ENCODE data around the gene ZFYVE28. TPM values are rescaled to one million over a fixed set of nuclear protein-coding genes. Genes with fewer than 3 reads are reported as not detected.

ZFYVE28 gene
- total and polyA plus RNA-seq, 2 donors from 2014 or later: 8.0 to 18.9 TPM

- intact Hi-C loops (cut with DNase I): no loop called here
- H3K27ac ChIP-seq (ENCODE audit: low read depth in 2 of 2, low read length in 2 of 2): no peak overlapping the region
- TF ChIP-seq, protein P1, sequence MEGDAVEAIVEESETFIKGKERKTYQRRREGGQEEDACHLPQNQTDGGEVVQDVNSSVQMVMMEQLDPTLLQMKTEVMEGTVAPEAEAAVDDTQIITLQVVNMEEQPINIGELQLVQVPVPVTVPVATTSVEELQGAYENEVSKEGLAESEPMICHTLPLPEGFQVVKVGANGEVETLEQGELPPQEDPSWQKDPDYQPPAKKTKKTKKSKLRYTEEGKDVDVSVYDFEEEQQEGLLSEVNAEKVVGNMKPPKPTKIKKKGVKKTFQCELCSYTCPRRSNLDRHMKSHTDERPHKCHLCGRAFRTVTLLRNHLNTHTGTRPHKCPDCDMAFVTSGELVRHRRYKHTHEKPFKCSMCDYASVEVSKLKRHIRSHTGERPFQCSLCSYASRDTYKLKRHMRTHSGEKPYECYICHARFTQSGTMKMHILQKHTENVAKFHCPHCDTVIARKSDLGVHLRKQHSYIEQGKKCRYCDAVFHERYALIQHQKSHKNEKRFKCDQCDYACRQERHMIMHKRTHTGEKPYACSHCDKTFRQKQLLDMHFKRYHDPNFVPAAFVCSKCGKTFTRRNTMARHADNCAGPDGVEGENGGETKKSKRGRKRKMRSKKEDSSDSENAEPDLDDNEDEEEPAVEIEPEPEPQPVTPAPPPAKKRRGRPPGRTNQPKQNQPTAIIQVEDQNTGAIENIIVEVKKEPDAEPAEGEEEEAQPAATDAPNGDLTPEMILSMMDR (IDR thresholded peaks at IDR 0.05; ENCODE audit: borderline replicate concordance, extremely low read depth, insufficient read depth): no peak
- no peaks in the 10 kb centered on the region for H3K4me1 ChIP-seq (ENCODE audit: control insufficient read depth in 2 of 3, insufficient read depth in 2 of 3, low read depth in 1 of 3, low read length in 3 of 3)
- H3K4me3 ChIP-seq (ENCODE audit: low read length in 3 of 3): no peak overlapping the region
- DNase-seq: peak in 1 of 5 donors; percentile 59
- H3K9ac ChIP-seq (ENCODE audit: low read length in 3 of 3): no peak overlapping the region
- H3K9me3 ChIP-seq (ENCODE audit: control insufficient read depth in 2 of 3, insufficient read depth in 1 of 3, low read length in 3 of 3): no peaks in the 10 kb centered on the region
- H3K36me3 ChIP-seq (ENCODE audit: control insufficient read depth in 2 of 3, insufficient read depth in 3 of 3, low read length in 3 of 3): no peaks in the 10 kb centered on the region
- FAIRE-seq: no peak
- H3K27me3 ChIP-seq (ENCODE audit: control insufficient read depth, insufficient read depth, low read length): no peaks in the 10 kb centered on the region
Observed at GRCh38 chr4:2322227-2322626, 96.2 kb downstream of the ZFYVE28 start.

DNA sequence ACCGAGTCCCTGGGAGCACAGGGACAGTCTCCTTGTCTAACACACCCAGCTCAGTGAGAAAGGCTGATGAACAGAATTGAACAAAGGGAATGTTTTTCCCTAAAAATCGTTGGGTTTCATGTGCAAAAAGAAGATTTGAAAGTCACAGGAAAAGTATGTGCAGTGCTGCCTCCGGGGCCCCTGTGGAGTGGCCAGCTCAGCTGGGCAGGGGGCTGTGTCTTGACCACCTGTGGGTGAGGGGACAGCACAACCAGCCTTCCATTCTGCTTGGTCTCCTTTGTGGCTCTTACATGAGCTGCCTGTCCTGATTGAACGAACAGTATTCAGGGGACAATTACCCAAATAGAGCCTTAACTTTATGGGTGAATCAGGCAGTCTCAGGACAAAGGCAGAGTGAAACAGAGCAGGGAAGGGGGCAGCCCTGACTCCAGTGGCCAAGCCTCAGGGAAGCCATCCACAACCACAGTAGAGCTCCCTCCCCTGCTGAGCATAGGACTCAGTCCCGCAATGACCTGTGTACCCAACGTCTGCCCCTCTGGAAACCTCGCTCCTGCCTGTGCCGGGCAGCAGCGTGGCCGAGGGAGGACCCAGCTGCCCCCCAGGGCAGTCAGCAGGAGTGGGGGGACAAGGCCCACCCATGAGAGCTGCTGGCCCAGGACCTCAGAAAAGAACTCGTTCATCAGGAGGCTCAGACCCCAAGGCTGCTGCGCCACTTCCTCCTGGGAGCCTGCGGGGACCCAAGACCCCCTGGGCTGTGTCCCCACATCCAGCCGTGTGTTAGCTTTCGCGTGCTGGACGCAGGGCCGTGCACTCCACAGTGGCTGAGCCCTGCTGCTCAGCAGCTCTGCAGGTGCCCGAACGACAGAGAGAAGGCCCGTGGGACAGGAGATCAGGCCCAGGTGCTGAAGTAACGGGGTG, 96.9 kb downstream of the ZFYVE28 start:
- H3K9ac ChIP-seq (ENCODE audit: low read length in 3 of 3): no peak overlapping the region
- intact Hi-C loops (cut with DNase I): no loop called here
- no peaks in the 10 kb centered on the region for H3K27me3 ChIP-seq (ENCODE audit: control insufficient read depth, insufficient read depth, low read length)
- no peak for FAIRE-seq
- no peaks in the 10 kb centered on the region for H3K9me3 ChIP-seq (ENCODE audit: control insufficient read depth in 2 of 3, insufficient read depth in 1 of 3, low read length in 3 of 3)
- TF ChIP-seq, protein P1 (IDR thresholded peaks at IDR 0.05; ENCODE audit: borderline replicate concordance, extremely low read depth, insufficient read depth): no peak
- H3K4me3 ChIP-seq (ENCODE audit: low read length in 3 of 3): no peak overlapping the region
- H3K27ac ChIP-seq (ENCODE audit: low read depth in 2 of 2, low read length in 2 of 2): no peak overlapping the region
- H3K36me3 ChIP-seq (ENCODE audit: control insufficient read depth in 2 of 3, insufficient read depth in 3 of 3, low read length in 3 of 3): no peaks in the 10 kb centered on the region
- H3K4me1 ChIP-seq (ENCODE audit: control insufficient read depth in 2 of 3, insufficient read depth in 2 of 3, low read depth in 1 of 3, low read length in 3 of 3): no peaks in the 10 kb centered on the region
- DNase-seq: peak in 1 of 5 donors; percentile 46

GRCh38 chr4:2320746-2321145, 97.7 kb downstream of the ZFYVE28 start:
- H3K4me1 ChIP-seq (ENCODE audit: control insufficient read depth in 2 of 3, insufficient read depth in 2 of 3, low read depth in 1 of 3, low read length in 3 of 3): no peaks in the 10 kb centered on the region
- H3K27ac ChIP-seq (ENCODE audit: low read depth in 2 of 2, low read length in 2 of 2): no peak overlapping the region
- TF ChIP-seq, protein P1 (IDR thresholded peaks at IDR 0.05; ENCODE audit: borderline replicate concordance, extremely low read depth, insufficient read depth): no peak
- DNase-seq: peak in 1 of 5 donors; percentile 46
- no peak for FAIRE-seq
- H3K9me3 ChIP-seq (ENCODE audit: control insufficient read depth in 2 of 3, insufficient read depth in 1 of 3, low read length in 3 of 3): no peaks in the 10 kb centered on the region
- no peak overlapping the region for H3K4me3 ChIP-seq (ENCODE audit: low read length in 3 of 3)
- H3K9ac ChIP-seq (ENCODE audit: low read length in 3 of 3): no peak overlapping the region
- H3K27me3 ChIP-seq (ENCODE audit: control insufficient read depth, insufficient read depth, low read length): no peaks in the 10 kb centered on the region
- H3K36me3 ChIP-seq (ENCODE audit: control insufficient read depth in 2 of 3, insufficient read depth in 3 of 3, low read length in 3 of 3): no peaks in the 10 kb centered on the region
- intact Hi-C loops (cut with DNase I): no loop called here
